ENCODE data around the gene RPTOR.

DNA sequence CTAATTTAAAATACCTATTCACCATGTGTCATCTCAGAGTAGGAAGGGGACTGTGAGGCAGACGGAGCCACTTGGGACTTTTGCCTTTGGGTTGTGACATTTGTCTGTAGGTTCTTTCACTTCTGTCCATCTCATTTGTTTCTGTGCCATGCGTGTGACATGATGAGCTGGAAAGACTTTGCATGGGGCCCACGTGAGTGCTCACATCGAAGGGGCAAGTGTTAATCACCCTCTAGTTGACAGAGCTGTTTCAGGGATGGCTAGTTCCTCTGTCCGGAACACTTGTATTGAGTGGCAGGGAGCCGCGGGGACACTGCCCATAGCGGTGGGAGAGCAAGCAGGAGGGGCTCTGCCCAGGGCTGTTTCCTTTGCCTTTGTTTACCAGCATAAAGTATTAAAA, 112.0 kb downstream of the RPTOR start:
- TF ChIP-seq, protein P1, sequence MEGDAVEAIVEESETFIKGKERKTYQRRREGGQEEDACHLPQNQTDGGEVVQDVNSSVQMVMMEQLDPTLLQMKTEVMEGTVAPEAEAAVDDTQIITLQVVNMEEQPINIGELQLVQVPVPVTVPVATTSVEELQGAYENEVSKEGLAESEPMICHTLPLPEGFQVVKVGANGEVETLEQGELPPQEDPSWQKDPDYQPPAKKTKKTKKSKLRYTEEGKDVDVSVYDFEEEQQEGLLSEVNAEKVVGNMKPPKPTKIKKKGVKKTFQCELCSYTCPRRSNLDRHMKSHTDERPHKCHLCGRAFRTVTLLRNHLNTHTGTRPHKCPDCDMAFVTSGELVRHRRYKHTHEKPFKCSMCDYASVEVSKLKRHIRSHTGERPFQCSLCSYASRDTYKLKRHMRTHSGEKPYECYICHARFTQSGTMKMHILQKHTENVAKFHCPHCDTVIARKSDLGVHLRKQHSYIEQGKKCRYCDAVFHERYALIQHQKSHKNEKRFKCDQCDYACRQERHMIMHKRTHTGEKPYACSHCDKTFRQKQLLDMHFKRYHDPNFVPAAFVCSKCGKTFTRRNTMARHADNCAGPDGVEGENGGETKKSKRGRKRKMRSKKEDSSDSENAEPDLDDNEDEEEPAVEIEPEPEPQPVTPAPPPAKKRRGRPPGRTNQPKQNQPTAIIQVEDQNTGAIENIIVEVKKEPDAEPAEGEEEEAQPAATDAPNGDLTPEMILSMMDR (IDR thresholded peaks at IDR 0.05 in 4 of 5, conservative IDR thresholded peaks at IDR 0.05 in 1 of 5) = no peak
- TF ChIP-seq POLR2A (IDR thresholded peaks at IDR 0.05) = no peak

Measured in gastrocnemius medialis (tissue), 4 donors.